MM.1S (cell line): ENCODE data around the gene SLX4IP.

ENCODE experiments used
- DNase-seq: peaks from one replicate; pipeline ENCODE4 v3.0.0-alpha.2; 2015
- H2AFZ ChIP-seq: fragments of 300-600 bp; sonication (generic); 2 replicates; pipeline ENCODE4 v1.6.0; 2016; ENCODE audit warnings: antibody characterized with exemption, low read length
- H3F3A ChIP-seq: fragments of 300-600 bp; sonication (generic); 2 replicates; pipeline ENCODE4 v1.6.1; 2016; ENCODE audit warnings: mild to moderate bottlenecking, antibody characterized with exemption, low read length, moderate library complexity, mixed read lengths; ENCODE audit not compliant: insufficient read depth
- H3K27ac ChIP-seq: fragments of 300-600 bp; sonication (generic); 2 replicates; pipeline ENCODE4 v1.5.1; 2016; ENCODE audit warnings: mild to moderate bottlenecking, low read length
- H3K27me3 ChIP-seq: fragments of 300-600 bp; sonication (generic); replicated peaks from 2 replicates; pipeline ENCODE4 v1.6.0; 2016; ENCODE audit warnings: low read length; ENCODE audit not compliant: insufficient read depth
- H3K36me3 ChIP-seq: fragments of 300-600 bp; sonication (generic); replicated peaks from 2 replicates; pipeline ENCODE4 v1.6.1; 2016; ENCODE audit warnings: mild to moderate bottlenecking, low read length, mixed read lengths; ENCODE audit not compliant: insufficient read depth
- H3K4me1 ChIP-seq: fragments of 300-600 bp; sonication (generic); 2 replicates; pipeline ENCODE4 v1.6.1; 2016; ENCODE audit warnings: low read length, mixed read lengths
- H3K4me2 ChIP-seq: fragments of 300-600 bp; sonication (generic); 2 replicates; pipeline ENCODE4 v1.6.0; 2016; ENCODE audit warnings: low read depth, low read length
- H3K4me3 ChIP-seq: fragments of 300-600 bp; sonication (generic); 2 replicates; pipeline ENCODE4 v1.5.1; 2016; ENCODE audit warnings: low read length, mixed read lengths
- H3K79me2 ChIP-seq: fragments of 300-600 bp; sonication (generic); 2 replicates; pipeline ENCODE4 v1.6.1; 2016; ENCODE audit warnings: mixed run types, low read length, mixed read lengths
- H3K9ac ChIP-seq: fragments of 300-600 bp; sonication (generic); 2 replicates; pipeline ENCODE4 v1.6.1; 2016; ENCODE audit warnings: low read length, mixed read lengths
- H3K9me2 ChIP-seq: fragments of 300-600 bp; sonication (generic); replicated peaks from 2 replicates; pipeline ENCODE4 v1.6.1; 2016; ENCODE audit warnings: mild to moderate bottlenecking, low read length, mixed read lengths; ENCODE audit not compliant: insufficient read depth
- H3K9me3 ChIP-seq: fragments of 300-600 bp; sonication (generic); replicated peaks from 2 replicates; pipeline ENCODE4 v1.6.1; 2016; ENCODE audit warnings: mild to moderate bottlenecking, low read length, mixed read lengths; ENCODE audit not compliant: insufficient read depth
- H4K20me1 ChIP-seq: fragments of 300-600 bp; sonication (generic); 2 replicates; pipeline ENCODE4 v1.6.1; 2016; ENCODE audit warnings: mild to moderate bottlenecking, low read length, moderate library complexity, mixed read lengths; ENCODE audit not compliant: insufficient read depth
- EZH2 ChIP-seq: fragments of 300-600 bp; sonication (generic); optimal IDR thresholded peaks from 2 replicates; pipeline ENCODE3; 2017; ENCODE audit warnings: low read depth, mild to moderate bottlenecking, antibody characterized with exemption, low read length, mixed read lengths
- EZH2phosphoT487 ChIP-seq: fragments of 300-600 bp; sonication (generic); IDR thresholded peaks from 2 replicates; pipeline ENCODE4 v1.6.1; 2018; ENCODE audit warnings: antibody characterized with exemption, low read length
- TF ChIP-seq, protein P1 (sequence below): fragments of 300-600 bp; sonication (generic); IDR thresholded peaks from 2 replicates; pipeline ENCODE4 v1.5.1; 2016; ENCODE audit warnings: antibody characterized with exemption, low read length, mixed read lengths

The SLX4IP gene

DNA sequence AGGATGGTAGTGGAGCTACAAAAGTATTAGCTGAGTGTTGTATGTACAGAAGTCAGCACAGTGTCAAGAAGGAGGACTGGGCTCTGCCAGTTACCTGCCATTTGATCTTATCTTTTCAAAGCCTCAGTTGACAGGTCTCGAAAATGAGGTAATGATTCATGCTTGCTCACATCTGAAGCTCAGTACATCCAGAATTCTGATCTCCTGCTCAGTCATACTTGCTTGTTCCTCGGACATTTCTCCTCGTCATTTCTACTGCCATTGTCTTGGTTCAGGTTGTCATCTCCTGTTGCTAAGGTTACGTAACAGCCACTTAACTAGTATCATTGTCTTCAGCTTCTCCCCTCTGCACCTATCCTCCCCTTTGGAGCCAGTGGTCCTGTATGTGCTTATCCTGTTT, 89.5 kb downstream of the SLX4IP start:
- Histone ChIP-seq H3K36me3 (no peaks in the 10 kb centered on the region), H3K79me2 (no peaks in the 10 kb centered on the region), H3K27me3 (no peaks in the 10 kb centered on the region), H3K4me2 (no peak overlapping the region), H3F3A (no peaks in the 10 kb centered on the region), H3K9me3 (no peaks in the 10 kb centered on the region), H3K9ac (no peak overlapping the region), H3K4me3 (no peak overlapping the region), H4K20me1 (no peaks in the 10 kb centered on the region), H3K4me1 (no peaks in the 10 kb centered on the region), H3K27ac (no peak overlapping the region), H3K9me2 (no peaks in the 10 kb centered on the region), H2AFZ (no peak overlapping the region)
- DNase-seq, result no peak
- TF ChIP-seq, protein P1, sequence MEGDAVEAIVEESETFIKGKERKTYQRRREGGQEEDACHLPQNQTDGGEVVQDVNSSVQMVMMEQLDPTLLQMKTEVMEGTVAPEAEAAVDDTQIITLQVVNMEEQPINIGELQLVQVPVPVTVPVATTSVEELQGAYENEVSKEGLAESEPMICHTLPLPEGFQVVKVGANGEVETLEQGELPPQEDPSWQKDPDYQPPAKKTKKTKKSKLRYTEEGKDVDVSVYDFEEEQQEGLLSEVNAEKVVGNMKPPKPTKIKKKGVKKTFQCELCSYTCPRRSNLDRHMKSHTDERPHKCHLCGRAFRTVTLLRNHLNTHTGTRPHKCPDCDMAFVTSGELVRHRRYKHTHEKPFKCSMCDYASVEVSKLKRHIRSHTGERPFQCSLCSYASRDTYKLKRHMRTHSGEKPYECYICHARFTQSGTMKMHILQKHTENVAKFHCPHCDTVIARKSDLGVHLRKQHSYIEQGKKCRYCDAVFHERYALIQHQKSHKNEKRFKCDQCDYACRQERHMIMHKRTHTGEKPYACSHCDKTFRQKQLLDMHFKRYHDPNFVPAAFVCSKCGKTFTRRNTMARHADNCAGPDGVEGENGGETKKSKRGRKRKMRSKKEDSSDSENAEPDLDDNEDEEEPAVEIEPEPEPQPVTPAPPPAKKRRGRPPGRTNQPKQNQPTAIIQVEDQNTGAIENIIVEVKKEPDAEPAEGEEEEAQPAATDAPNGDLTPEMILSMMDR, result no peak
- TF ChIP-seq EZH2phosphoT487 (no peak), EZH2 (no peak)

DNA sequence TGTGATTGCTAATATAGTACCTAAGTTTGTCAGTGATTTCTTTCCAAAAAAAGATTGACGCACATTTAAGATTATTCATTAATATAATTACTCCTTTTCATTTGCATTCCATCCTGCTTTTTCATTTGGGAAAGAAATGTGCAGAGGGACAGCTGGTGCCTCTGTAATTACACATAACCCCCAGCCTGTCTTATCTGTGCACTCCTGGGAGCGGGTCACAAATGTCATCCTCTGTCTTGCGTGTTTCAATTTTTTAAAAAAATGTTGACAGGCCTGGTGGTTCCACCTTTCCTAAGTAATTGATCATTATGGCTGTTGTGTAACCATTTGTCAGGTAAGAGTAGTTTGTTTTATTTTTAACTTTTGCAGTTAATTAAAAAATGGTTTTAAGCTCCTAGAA, 92.7 kb downstream of the SLX4IP start:
- no peaks in the 10 kb centered on the region for H3K79me2 ChIP-seq
- H3F3A ChIP-seq, result no peaks in the 10 kb centered on the region
- no peaks in the 10 kb centered on the region for H3K4me1 ChIP-seq
- no peak overlapping the region for H3K4me3 ChIP-seq
- H3K9ac ChIP-seq, result no peak overlapping the region
- H2AFZ ChIP-seq, result no peak overlapping the region
- no peak for DNase-seq
- H3K27me3 ChIP-seq, result no peaks in the 10 kb centered on the region
- H3K9me2 ChIP-seq, result no peaks in the 10 kb centered on the region
- no peak overlapping the region for H3K4me2 ChIP-seq
- H3K27ac ChIP-seq, result no peak overlapping the region
- TF ChIP-seq, protein P1, result no peak
- TF ChIP-seq EZH2phosphoT487, result no peak
- H3K36me3 ChIP-seq, result no peaks in the 10 kb centered on the region
- no peaks in the 10 kb centered on the region for H3K9me3 ChIP-seq
- no peaks in the 10 kb centered on the region for H4K20me1 ChIP-seq

DNA sequence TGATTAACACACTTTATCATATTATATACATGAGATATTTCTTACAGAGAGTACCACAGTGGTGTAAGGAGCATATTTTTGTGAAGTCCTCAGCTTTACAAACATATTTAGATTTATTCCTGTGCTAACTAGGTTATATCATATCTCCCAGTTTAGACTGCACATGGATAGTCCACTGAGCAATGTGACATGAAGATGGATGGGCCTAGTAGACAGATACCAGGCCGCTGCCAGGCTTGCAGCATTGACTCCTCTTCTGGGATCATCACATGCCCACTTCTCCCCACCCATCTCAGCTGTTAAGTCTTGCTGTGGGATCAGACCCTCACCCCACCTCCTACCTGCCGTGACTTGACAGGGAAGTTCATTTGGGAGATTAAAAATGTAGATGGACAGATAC, 95.8 kb downstream of the SLX4IP start:
- Histone ChIP-seq H3K27ac (no peak overlapping the region), H3K9me2 (no peaks in the 10 kb centered on the region), H3K9me3 (no peaks in the 10 kb centered on the region), H3K4me3 (no peak overlapping the region), H3K27me3 (no peaks in the 10 kb centered on the region), H3F3A (no peaks in the 10 kb centered on the region), H3K4me1 (no peaks in the 10 kb centered on the region), H3K9ac (no peak overlapping the region), H2AFZ (no peak overlapping the region), H3K36me3 (no peaks in the 10 kb centered on the region), H3K4me2 (no peak overlapping the region), H4K20me1 (no peaks in the 10 kb centered on the region), H3K79me2 (no peaks in the 10 kb centered on the region)
- TF ChIP-seq, protein P1, result no peak
- TF ChIP-seq EZH2phosphoT487, result no peak
- TF ChIP-seq EZH2, result no peak
- DNase-seq, result no peak
